ENCODE results near the gene NEDD9.

Gene NEDD9

DNA sequence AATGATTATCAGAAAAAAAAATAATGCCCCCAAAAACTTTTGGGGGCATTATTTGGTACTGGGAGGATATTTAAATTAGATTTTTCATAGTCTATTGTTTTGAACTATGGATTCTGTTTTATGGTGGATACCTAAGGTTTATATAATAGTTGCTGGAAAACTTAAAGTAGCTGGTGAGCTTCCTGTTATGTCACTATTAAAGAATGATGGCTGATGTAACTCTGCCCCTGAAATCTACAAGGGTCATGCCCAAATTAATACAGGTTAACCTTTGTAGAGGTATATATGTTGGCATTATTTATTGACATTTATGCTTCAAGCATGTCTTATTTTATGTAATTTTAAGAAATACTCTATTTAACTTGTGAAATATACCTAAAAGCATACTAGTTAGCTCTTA lies 95.7 kb downstream of the NEDD9 start:
- H3K4me1 ChIP-seq (ENCODE audit: control insufficient read depth in 1 of 2, insufficient read depth in 1 of 2, low read depth in 1 of 2, low read length in 1 of 2): no peaks in the 10 kb centered on the region
- TF ChIP-seq, protein P1, sequence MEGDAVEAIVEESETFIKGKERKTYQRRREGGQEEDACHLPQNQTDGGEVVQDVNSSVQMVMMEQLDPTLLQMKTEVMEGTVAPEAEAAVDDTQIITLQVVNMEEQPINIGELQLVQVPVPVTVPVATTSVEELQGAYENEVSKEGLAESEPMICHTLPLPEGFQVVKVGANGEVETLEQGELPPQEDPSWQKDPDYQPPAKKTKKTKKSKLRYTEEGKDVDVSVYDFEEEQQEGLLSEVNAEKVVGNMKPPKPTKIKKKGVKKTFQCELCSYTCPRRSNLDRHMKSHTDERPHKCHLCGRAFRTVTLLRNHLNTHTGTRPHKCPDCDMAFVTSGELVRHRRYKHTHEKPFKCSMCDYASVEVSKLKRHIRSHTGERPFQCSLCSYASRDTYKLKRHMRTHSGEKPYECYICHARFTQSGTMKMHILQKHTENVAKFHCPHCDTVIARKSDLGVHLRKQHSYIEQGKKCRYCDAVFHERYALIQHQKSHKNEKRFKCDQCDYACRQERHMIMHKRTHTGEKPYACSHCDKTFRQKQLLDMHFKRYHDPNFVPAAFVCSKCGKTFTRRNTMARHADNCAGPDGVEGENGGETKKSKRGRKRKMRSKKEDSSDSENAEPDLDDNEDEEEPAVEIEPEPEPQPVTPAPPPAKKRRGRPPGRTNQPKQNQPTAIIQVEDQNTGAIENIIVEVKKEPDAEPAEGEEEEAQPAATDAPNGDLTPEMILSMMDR (IDR thresholded peaks at IDR 0.05): no peak
- no peak overlapping the region for H3K27ac ChIP-seq
- peaks cover 11% of the 10 kb centered on the region for H3K36me3 ChIP-seq
- no peaks in the 10 kb centered on the region for H3K27me3 ChIP-seq
- no peaks in the 10 kb centered on the region for H3K9me3 ChIP-seq
- no peak overlapping the region for H3K4me3 ChIP-seq (ENCODE audit: low read depth in 1 of 2, low read length in 1 of 2)
